ENCODE measurements around the gene EPHA7. TPM values are rescaled to one million over a fixed set of nuclear protein-coding genes. Genes with fewer than 3 reads are reported as not detected.

Gene EPHA7
- total and polyA plus RNA-seq, 2 of the 4 experiments (the other 2 are of a cell fraction) = not detected

GRCh38 chr6:93424303-93425064, 5.1 kb upstream of the EPHA7 start:
- WGBS, 2 experiments (ENCODE audit: extremely low coverage in 2 of 2, insufficient read length in 1 of 2) = no CpG with 5 or more reads among the region's 2 CpGs
- dilution Hi-C loops (cut with HindIII; ENCODE audit: low sequenced_read_pairs, unreplicated experiment) = no loop called here
- BruUV-seq (replicated peaks) = no TSS peak

More at GRCh38 chr6:93424303-93425064, 5.1 kb upstream of the EPHA7 start:
- H3K36me3 ChIP-seq (ENCODE audit: control insufficient read depth, insufficient read depth, low read length) = no peaks in the 10 kb centered on the region
- no peaks in the 10 kb centered on the region for H3K27me3 ChIP-seq (ENCODE audit: control insufficient read depth, insufficient read depth, low read length)
- DNase-seq (no peak), ATAC-seq (ENCODE audit: low read depth) (no peak)
- H3K4me1 ChIP-seq (ENCODE audit: control insufficient read depth, insufficient read depth, low read length) = no peaks in the 10 kb centered on the region
- no peak overlapping the region for H2BK120ac ChIP-seq (ENCODE audit: low read depth, low read length)
- no peak overlapping the region for H3K23ac ChIP-seq (ENCODE audit: low read depth, low read length)
- no peak overlapping the region for H2BK15ac ChIP-seq (ENCODE audit: low read depth, low read length)
- no peaks in the 10 kb centered on the region for H3K9me3 ChIP-seq (ENCODE audit: control insufficient read depth, insufficient read depth, low read length)
- no peak overlapping the region for H3K27ac ChIP-seq (ENCODE audit: insufficient read depth, low read length)
- no peak overlapping the region for H2AK9ac ChIP-seq (replicated peaks; ENCODE audit: low read depth, low read length, poor library complexity)
- ChIA-PET CTCF (interaction anchor here (0.6 to 1.0 kb wide), 2 partner anchors 10 to 43 kb away, joined by 3 to 8 read pairs; no protein-coding TSS in a partner anchor), POLR2A (ENCODE audit: unreplicated experiment) (no interaction called here)
- H2BK5ac ChIP-seq (ENCODE audit: low read depth, low read length, poor library complexity, severe bottlenecking) = no peak overlapping the region
- H3K9me1 ChIP-seq (ENCODE audit: insufficient read depth, low read length) = no peaks in the 10 kb centered on the region
- H4K91ac ChIP-seq (ENCODE audit: insufficient read depth, low read depth, low read length) = no peak overlapping the region
- no peak overlapping the region for H2BK20ac ChIP-seq (ENCODE audit: low read depth, low read length)
- no peak overlapping the region for H3K56ac ChIP-seq (ENCODE audit: extremely low read depth, insufficient read depth, low read length)
- H3K4me3 ChIP-seq (ENCODE audit: insufficient read depth, low read depth, low read length) = no peak overlapping the region
- H2AK5ac ChIP-seq (ENCODE audit: low read depth, low read length) = no peak overlapping the region
- no peak overlapping the region for H4K5ac ChIP-seq (ENCODE audit: low read depth, low read length)
- H3K4me2 ChIP-seq (ENCODE audit: low read depth, low read length) = no peak overlapping the region
- no peak overlapping the region for H3K9ac ChIP-seq (ENCODE audit: low read depth, low read length)
- H4K20me1 ChIP-seq (ENCODE audit: insufficient read depth, low read length) = no peaks in the 10 kb centered on the region
- no peak overlapping the region for H3K18ac ChIP-seq (ENCODE audit: low read depth, low read length)
- in situ Hi-C loops (cut with MboI; ENCODE audit: low sequenced_read_pairs) (no loop called here), intact Hi-C loops (cut with micrococcal nuclease) (loop anchor here (10.0 kb wide), 1 partner anchor 610 kb away; no protein-coding TSS in a partner anchor)
- H3K4ac ChIP-seq (ENCODE audit: low read depth, low read length) = no peak overlapping the region
- no peak for TF ChIP-seq BHLHE40 (IDR thresholded peaks at IDR 0.05; ENCODE audit: low read depth, low read length)
- no peak for TF ChIP-seq CHD1 (IDR thresholded peaks at IDR 0.05; ENCODE audit: low read depth, low read length)
- TF ChIP-seq NFE2L2 (IDR thresholded peaks at IDR 0.05; ENCODE audit: low read depth, low read length) = no peak
- peak; percentile 55 for TF ChIP-seq CTCF (conservative IDR thresholded peaks at IDR 0.05; ENCODE audit: low read depth, low read length)
- no peak for TF ChIP-seq MAZ (IDR thresholded peaks at IDR 0.05; ENCODE audit: borderline replicate concordance, low read depth, low read length)
- no peak for TF ChIP-seq ELK1 (IDR thresholded peaks at IDR 0.05; ENCODE audit: borderline replicate concordance, low read depth, low read length)
- 0 out of 2 replicates have a peak, but pooled peaks have one; percentile 23 for TF ChIP-seq SMC3 (IDR thresholded peaks at IDR 0.05; ENCODE audit: low read depth, low read length)
- TF ChIP-seq CEBPB (IDR thresholded peaks at IDR 0.05; ENCODE audit: low read depth, low read length) = no peak
- TF ChIP-seq MXI1 (IDR thresholded peaks at IDR 0.05; ENCODE audit: borderline replicate concordance, low read depth, low read length) = no peak
- TF ChIP-seq RCOR1 (IDR thresholded peaks at IDR 0.05; ENCODE audit: insufficient replicate concordance, low read length) = no peak
- TF ChIP-seq, protein P1, sequence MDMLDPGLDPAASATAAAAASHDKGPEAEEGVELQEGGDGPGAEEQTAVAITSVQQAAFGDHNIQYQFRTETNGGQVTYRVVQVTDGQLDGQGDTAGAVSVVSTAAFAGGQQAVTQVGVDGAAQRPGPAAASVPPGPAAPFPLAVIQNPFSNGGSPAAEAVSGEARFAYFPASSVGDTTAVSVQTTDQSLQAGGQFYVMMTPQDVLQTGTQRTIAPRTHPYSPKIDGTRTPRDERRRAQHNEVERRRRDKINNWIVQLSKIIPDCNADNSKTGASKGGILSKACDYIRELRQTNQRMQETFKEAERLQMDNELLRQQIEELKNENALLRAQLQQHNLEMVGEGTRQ (IDR thresholded peaks at IDR 0.05; ENCODE audit: low read depth, low read length) = no peak
- TF ChIP-seq POLR2A (IDR thresholded peaks at IDR 0.05; ENCODE audit: low read depth, low read length) = no peak
- TF ChIP-seq RAD21 (IDR thresholded peaks at IDR 0.05; ENCODE audit: low read length) = peak; percentile 29; the same call in 1 of the 2 replicates
- TF ChIP-seq MAFK (IDR thresholded peaks at IDR 0.05; ENCODE audit: low read depth, low read length) = peak; percentile 56
- no peak for TF ChIP-seq FOS (IDR thresholded peaks at IDR 0.05; ENCODE audit: low read depth, low read length)
- H4K8ac ChIP-seq (ENCODE audit: low read depth in 2 of 2, low read length in 2 of 2) = no peak overlapping the region
- no peak overlapping the region for H3K14ac ChIP-seq (replicated peaks; ENCODE audit: low read depth, low read length)
- H2AFZ ChIP-seq (replicated peaks; ENCODE audit: low read length, poor library complexity) = no peak overlapping the region
- no peaks in the 10 kb centered on the region for H3K79me1 ChIP-seq (ENCODE audit: low read depth in 1 of 2, low read length in 2 of 2)
